HL-60 (cell line): Measurements from ENCODE around the gene CAMTA1.

Experiments used
- DNase-seq, 2 experiments: peaks; one replicate each; pipeline ENCODE4 v3.0.0-alpha.2; 2010 to 2020; ENCODE audit warnings: low read depth in 1 of 2, low spot score in 1 of 2
- H3K27ac ChIP-seq: fragments of 250-450 bp; sonication (Bioruptor Pico); replicated peaks from 2 replicates; pipeline ENCODE4 v1.5.1; 2020; ENCODE audit warnings: mild to moderate bottlenecking, moderate library complexity
- H3K27me3 ChIP-seq: fragments of 250-450 bp; sonication (Bioruptor Pico); 2 replicates; pipeline ENCODE4 v1.5.1; 2021; ENCODE audit warnings: mild to moderate bottlenecking, moderate library complexity; ENCODE audit not compliant: insufficient read depth, poor library complexity, severe bottlenecking
- H3K4me3 ChIP-seq: replicated peaks from 2 replicates; pipeline ENCODE4 v1.5.1; 2011; ENCODE audit warnings: mild to moderate bottlenecking, control low read depth, low read length; ENCODE audit not compliant: insufficient read depth
- GABPA ChIP-seq: IDR thresholded peaks from 2 replicates; pipeline ENCODE4 v1.6.1; 2012; ENCODE audit warnings: low read depth
- POLR2AphosphoS5 ChIP-seq: IDR thresholded peaks from 2 replicates; pipeline ENCODE4 v1.6.1; 2012; ENCODE audit warnings: low read depth
- SPI1 ChIP-seq: IDR thresholded peaks from 2 replicates; pipeline ENCODE4 v1.6.1; 2012; ENCODE audit warnings: low read depth, mild to moderate bottlenecking, borderline replicate concordance
- TF ChIP-seq, protein P1 (sequence below): IDR thresholded peaks from one replicate; pipeline ENCODE4 v1.5.1; 2011; ENCODE audit warnings: low read length, control low read depth, inconsistent platforms; ENCODE audit not compliant: insufficient read depth
- TF ChIP-seq, protein P2 (sequence below): IDR thresholded peaks from 2 replicates; pipeline ENCODE4 v1.6.1; 2012; ENCODE audit warnings: low read depth; ENCODE audit not compliant: insufficient replicate concordance

Gene CAMTA1

GRCh38 chr1:6957341-6957740 lies 172.1 kb downstream of the CAMTA1 start:
- Histone ChIP-seq H3K4me3 (no peak overlapping the region), H3K27ac (no peak overlapping the region), H3K27me3 (peaks cover 13% of the 10 kb centered on the region)
- no peak for DNase-seq
- no peak for TF ChIP-seq GABPA
- TF ChIP-seq POLR2AphosphoS5: no peak
- TF ChIP-seq, protein P1, sequence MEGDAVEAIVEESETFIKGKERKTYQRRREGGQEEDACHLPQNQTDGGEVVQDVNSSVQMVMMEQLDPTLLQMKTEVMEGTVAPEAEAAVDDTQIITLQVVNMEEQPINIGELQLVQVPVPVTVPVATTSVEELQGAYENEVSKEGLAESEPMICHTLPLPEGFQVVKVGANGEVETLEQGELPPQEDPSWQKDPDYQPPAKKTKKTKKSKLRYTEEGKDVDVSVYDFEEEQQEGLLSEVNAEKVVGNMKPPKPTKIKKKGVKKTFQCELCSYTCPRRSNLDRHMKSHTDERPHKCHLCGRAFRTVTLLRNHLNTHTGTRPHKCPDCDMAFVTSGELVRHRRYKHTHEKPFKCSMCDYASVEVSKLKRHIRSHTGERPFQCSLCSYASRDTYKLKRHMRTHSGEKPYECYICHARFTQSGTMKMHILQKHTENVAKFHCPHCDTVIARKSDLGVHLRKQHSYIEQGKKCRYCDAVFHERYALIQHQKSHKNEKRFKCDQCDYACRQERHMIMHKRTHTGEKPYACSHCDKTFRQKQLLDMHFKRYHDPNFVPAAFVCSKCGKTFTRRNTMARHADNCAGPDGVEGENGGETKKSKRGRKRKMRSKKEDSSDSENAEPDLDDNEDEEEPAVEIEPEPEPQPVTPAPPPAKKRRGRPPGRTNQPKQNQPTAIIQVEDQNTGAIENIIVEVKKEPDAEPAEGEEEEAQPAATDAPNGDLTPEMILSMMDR: no peak
- TF ChIP-seq, protein P2, sequence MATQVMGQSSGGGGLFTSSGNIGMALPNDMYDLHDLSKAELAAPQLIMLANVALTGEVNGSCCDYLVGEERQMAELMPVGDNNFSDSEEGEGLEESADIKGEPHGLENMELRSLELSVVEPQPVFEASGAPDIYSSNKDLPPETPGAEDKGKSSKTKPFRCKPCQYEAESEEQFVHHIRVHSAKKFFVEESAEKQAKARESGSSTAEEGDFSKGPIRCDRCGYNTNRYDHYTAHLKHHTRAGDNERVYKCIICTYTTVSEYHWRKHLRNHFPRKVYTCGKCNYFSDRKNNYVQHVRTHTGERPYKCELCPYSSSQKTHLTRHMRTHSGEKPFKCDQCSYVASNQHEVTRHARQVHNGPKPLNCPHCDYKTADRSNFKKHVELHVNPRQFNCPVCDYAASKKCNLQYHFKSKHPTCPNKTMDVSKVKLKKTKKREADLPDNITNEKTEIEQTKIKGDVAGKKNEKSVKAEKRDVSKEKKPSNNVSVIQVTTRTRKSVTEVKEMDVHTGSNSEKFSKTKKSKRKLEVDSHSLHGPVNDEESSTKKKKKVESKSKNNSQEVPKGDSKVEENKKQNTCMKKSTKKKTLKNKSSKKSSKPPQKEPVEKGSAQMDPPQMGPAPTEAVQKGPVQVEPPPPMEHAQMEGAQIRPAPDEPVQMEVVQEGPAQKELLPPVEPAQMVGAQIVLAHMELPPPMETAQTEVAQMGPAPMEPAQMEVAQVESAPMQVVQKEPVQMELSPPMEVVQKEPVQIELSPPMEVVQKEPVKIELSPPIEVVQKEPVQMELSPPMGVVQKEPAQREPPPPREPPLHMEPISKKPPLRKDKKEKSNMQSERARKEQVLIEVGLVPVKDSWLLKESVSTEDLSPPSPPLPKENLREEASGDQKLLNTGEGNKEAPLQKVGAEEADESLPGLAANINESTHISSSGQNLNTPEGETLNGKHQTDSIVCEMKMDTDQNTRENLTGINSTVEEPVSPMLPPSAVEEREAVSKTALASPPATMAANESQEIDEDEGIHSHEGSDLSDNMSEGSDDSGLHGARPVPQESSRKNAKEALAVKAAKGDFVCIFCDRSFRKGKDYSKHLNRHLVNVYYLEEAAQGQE: no peak
- TF ChIP-seq SPI1: no peak

GRCh38 chr1:6958407-6959030 lies 173.3 kb downstream of the CAMTA1 start:
- DNase-seq: peak; percentile 17 to 41
- Histone ChIP-seq H3K27me3 (peaks cover 19% of the 10 kb centered on the region), H3K27ac (no peak overlapping the region), H3K4me3 (no peak overlapping the region)
- no peak for TF ChIP-seq SPI1
- TF ChIP-seq GABPA: no peak
- TF ChIP-seq POLR2AphosphoS5: no peak
- TF ChIP-seq, protein P1: no peak
- TF ChIP-seq, protein P2: no peak

- Histone ChIP-seq H3K4me3 (no peak overlapping the region), H3K27me3 (peaks cover 25% of the 10 kb centered on the region), H3K27ac (no peak overlapping the region)
- TF ChIP-seq POLR2AphosphoS5 (no peak), GABPA (no peak), SPI1 (no peak)
- TF ChIP-seq, protein P2: no peak
- TF ChIP-seq, protein P1: no peak
- no peak for DNase-seq
These were observed 174.2 kb downstream of the CAMTA1 start for GRCh38 chr1:6959491-6959890.
